GM23338 (cell line): ENCODE results near the gene LRBA.

Source experiments
- CREB1 ChIP-seq: fragments of 250-450 bp; sonication (Bioruptor Pico); IDR thresholded peaks from 2 replicates; pipeline ENCODE4 v1.5.0; 2020; ENCODE audit warnings: low read depth, mild to moderate bottlenecking, moderate library complexity
- CTCF ChIP-seq, 2 experiments: fragments of 200-600 bp in 1 of 2; sonication (generic) in 1 of 2; conservative IDR thresholded peaks; 2 replicates each; pipeline versions ENCODE4 v1.5.1 to v1.6.1; 2016 to 2017; ENCODE audit warnings: antibody characterized with exemption in 2 of 2, low read depth in 2 of 2, mild to moderate bottlenecking in 2 of 2, moderate library complexity in 1 of 2
- EZH2 ChIP-seq: fragments of 200-600 bp; sonication (generic); IDR thresholded peaks from one replicate; pipeline ENCODE4 v1.8.0; 2017; ENCODE audit warnings: antibody characterized with exemption, mild to moderate bottlenecking, low read depth; ENCODE audit not compliant: unreplicated experiment
- JUNB ChIP-seq: IDR thresholded peaks from one replicate; pipeline ENCODE4 v1.6.1; 2016; ENCODE audit warnings: antibody characterized with exemption; ENCODE audit not compliant: unreplicated experiment
- POLR2AphosphoS5 ChIP-seq: IDR thresholded peaks from 2 replicates; pipeline ENCODE4 v1.6.1; 2016; ENCODE audit warnings: antibody characterized with exemption, low read depth
- TF ChIP-seq, protein P1 (sequence below): IDR thresholded peaks from one replicate; pipeline ENCODE4 v1.6.1; 2018; ENCODE audit warnings: antibody characterized with exemption; ENCODE audit not compliant: unreplicated experiment

DNA sequence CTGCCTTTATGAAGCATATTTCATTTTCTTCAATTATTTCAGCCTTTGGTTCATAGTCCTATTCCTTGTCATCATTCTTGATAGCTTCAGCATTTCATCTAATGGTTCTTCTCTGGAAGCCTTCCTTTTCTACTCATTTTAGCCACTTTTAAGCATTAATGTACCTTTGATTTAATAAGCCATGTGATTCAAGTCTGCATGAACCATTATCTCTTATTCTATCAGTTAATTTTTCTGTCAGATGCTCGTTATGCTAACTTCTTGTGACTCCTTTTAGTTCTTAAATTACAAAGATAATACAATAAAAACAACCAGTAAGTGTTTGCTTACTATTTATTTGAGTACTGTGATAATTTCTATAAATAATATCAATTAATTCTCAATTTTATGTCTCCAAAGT is 643.2 kb downstream of the LRBA start:
- TF ChIP-seq CTCF (conservative IDR thresholded peaks at IDR 0.05; ENCODE audit: low read depth in 2 of 2), result no peak
- TF ChIP-seq CREB1 (CRISPR knock-in tag), result no peak
- TF ChIP-seq, protein P1, sequence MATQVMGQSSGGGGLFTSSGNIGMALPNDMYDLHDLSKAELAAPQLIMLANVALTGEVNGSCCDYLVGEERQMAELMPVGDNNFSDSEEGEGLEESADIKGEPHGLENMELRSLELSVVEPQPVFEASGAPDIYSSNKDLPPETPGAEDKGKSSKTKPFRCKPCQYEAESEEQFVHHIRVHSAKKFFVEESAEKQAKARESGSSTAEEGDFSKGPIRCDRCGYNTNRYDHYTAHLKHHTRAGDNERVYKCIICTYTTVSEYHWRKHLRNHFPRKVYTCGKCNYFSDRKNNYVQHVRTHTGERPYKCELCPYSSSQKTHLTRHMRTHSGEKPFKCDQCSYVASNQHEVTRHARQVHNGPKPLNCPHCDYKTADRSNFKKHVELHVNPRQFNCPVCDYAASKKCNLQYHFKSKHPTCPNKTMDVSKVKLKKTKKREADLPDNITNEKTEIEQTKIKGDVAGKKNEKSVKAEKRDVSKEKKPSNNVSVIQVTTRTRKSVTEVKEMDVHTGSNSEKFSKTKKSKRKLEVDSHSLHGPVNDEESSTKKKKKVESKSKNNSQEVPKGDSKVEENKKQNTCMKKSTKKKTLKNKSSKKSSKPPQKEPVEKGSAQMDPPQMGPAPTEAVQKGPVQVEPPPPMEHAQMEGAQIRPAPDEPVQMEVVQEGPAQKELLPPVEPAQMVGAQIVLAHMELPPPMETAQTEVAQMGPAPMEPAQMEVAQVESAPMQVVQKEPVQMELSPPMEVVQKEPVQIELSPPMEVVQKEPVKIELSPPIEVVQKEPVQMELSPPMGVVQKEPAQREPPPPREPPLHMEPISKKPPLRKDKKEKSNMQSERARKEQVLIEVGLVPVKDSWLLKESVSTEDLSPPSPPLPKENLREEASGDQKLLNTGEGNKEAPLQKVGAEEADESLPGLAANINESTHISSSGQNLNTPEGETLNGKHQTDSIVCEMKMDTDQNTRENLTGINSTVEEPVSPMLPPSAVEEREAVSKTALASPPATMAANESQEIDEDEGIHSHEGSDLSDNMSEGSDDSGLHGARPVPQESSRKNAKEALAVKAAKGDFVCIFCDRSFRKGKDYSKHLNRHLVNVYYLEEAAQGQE, result no peak
- TF ChIP-seq POLR2AphosphoS5, result no peak
- no peak for TF ChIP-seq EZH2
- TF ChIP-seq JUNB, result no peak
